ENCODE measurements around the gene PDIA6.

PDIA6 gene

DNA sequence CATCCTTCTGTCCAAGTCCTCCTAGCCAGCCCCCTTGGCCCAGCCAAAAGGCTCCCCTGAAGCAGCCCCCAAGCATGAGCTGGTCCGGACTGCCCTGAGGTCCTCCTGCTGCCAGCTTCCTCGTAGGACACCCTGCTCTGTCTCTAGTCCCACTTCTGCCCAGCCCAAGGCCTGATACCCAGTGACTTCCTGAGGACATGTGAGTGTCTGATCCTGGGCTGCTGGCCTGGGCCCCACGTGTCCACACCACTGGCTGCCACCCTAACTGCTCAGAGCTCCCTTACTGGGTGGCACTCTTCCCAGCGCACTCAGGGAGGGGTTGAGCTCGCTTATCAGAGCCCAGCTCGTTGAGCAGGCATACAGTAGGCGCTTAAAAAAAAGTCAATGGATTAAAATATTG is 34.4 kb upstream of the PDIA6 start:
- Histone ChIP-seq H2BK15ac (ENCODE audit: low read length) (no peak overlapping the region), H4K91ac (ENCODE audit: low read depth, low read length, poor library complexity) (no peak overlapping the region), H2BK12ac (ENCODE audit: low read length) (no peak overlapping the region), H3K4me2 (ENCODE audit: insufficient read depth, low read length, poor library complexity, severe bottlenecking) (no peak overlapping the region), H3K9ac (ENCODE audit: low read depth, low read length, poor library complexity) (peak overlapping the region; percentile 45), H3K4ac (ENCODE audit: low read length) (no peak overlapping the region), H3K18ac (ENCODE audit: low read length) (peak overlapping the region; percentile 77), H2BK120ac (ENCODE audit: low read depth, low read length) (peak overlapping the region; percentile 77), H4K8ac (ENCODE audit: low read depth, low read length) (no peak overlapping the region), H3K79me1 (ENCODE audit: low read depth, low read length) (no peaks in the 10 kb centered on the region), H3K23ac (ENCODE audit: low read depth, low read length, poor library complexity) (no peak overlapping the region), H2BK5ac (ENCODE audit: low read length) (no peak overlapping the region), H3K27me3 (ENCODE audit: control insufficient read depth in 3 of 3, insufficient read depth in 3 of 3, low read depth in 1 of 3, low read length in 3 of 3) (no peaks in the 10 kb centered on the region), H3K4me1 (ENCODE audit: control insufficient read depth in 2 of 2, insufficient read depth in 1 of 2, low read depth in 1 of 2, low read length in 2 of 2) (peaks cover 2 to 11% of the 10 kb centered on the region in 2 donors), H3K36me3 (replicated peaks in 1 of 2; ENCODE audit: control insufficient read depth in 2 of 2, insufficient read depth in 2 of 2, low read length in 2 of 2) (no peaks in the 10 kb centered on the region), H3K27ac (replicated peaks; ENCODE audit: low read length) (no peak overlapping the region), H3K9me3 (replicated peaks in 1 of 2; ENCODE audit: control insufficient read depth in 2 of 2, insufficient read depth in 1 of 2, low read depth in 1 of 2, low read length in 2 of 2) (peaks cover 2 to 7% of the 10 kb centered on the region in 2 donors), H2AK5ac (ENCODE audit: low read depth, low read length) (peak overlapping the region; percentile 79), H3K4me3 (ENCODE audit: low read length in 2 of 2) (no peak overlapping the region), H2AFZ (ENCODE audit: low read length) (no peak overlapping the region), H3K14ac (ENCODE audit: low read length) (peak overlapping the region; percentile 98)
- DNase-seq (ENCODE audit: low spot score), result no peak
- WGBS, 2 donors (ENCODE audit: extremely low coverage in 2 of 2, insufficient read length in 2 of 2, insufficient replicate concordance in 1 of 2), result no CpG with 5 or more reads among the region's 7 CpGs

DNA sequence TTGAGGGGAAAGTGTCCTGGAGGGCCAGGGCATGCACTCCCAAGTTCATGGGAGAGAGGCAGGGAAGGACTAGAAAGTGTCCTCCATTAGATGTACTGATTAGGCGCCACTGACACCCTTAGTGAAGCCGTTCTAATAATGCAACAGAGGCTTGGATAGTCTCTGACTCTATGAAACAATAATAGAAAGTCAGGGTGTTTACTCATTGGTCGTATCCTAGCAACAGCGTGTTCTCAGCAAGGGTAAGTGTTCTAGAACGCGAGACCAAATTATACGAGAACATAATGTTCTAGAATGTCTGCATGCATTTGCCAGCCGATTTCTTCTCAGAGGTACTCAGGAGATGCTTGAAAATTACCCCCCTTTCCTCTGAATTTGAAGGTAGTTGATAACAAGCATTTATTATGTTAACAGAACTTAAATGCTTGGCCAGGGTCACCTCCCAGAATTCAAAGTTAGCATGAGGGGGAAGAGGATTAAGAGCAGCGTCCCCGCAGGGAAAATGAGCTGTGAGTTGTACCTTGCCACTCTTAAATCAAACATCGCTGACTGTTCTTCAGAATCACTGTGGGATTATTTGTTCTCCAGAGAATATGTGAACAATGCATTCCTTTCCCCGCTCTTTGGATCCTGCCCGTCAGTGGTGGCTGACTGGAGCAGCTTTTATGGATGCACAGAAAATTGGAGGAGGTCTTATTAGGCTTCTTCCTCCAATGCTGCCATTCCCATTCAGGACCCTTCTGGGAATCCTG is 33.7 kb upstream of the PDIA6 start:
- Histone ChIP-seq H3K4me2 (ENCODE audit: insufficient read depth, low read length, poor library complexity, severe bottlenecking) (no peak overlapping the region), H3K79me1 (ENCODE audit: low read depth, low read length) (no peaks in the 10 kb centered on the region), H3K27me3 (ENCODE audit: control insufficient read depth in 3 of 3, insufficient read depth in 3 of 3, low read depth in 1 of 3, low read length in 3 of 3) (no peaks in the 10 kb centered on the region), H4K91ac (ENCODE audit: low read depth, low read length, poor library complexity) (no peak overlapping the region), H2BK15ac (ENCODE audit: low read length) (no peak overlapping the region), H2BK12ac (ENCODE audit: low read length) (no peak overlapping the region), H4K8ac (ENCODE audit: low read depth, low read length) (no peak overlapping the region), H3K14ac (ENCODE audit: low read length) (no peak overlapping the region), H2BK120ac (ENCODE audit: low read depth, low read length) (no peak overlapping the region), H3K23ac (ENCODE audit: low read depth, low read length, poor library complexity) (no peak overlapping the region), H3K9ac (ENCODE audit: low read depth, low read length, poor library complexity) (no peak overlapping the region), H3K4ac (ENCODE audit: low read length) (no peak overlapping the region), H3K18ac (ENCODE audit: low read length) (no peak overlapping the region), H3K9me3 (replicated peaks in 1 of 2; ENCODE audit: control insufficient read depth in 2 of 2, insufficient read depth in 1 of 2, low read depth in 1 of 2, low read length in 2 of 2) (peaks cover 7% of the 10 kb centered on the region in 2 donors), H3K4me1 (ENCODE audit: control insufficient read depth in 2 of 2, insufficient read depth in 1 of 2, low read depth in 1 of 2, low read length in 2 of 2) (peaks cover 2 to 11% of the 10 kb centered on the region in 2 donors), H2AK5ac (ENCODE audit: low read depth, low read length) (no peak overlapping the region), H3K4me3 (ENCODE audit: low read length in 2 of 2) (no peak overlapping the region), H3K27ac (replicated peaks; ENCODE audit: low read length) (no peak overlapping the region), H2AFZ (ENCODE audit: low read length) (no peak overlapping the region), H2BK5ac (ENCODE audit: low read length) (no peak overlapping the region), H3K36me3 (replicated peaks in 1 of 2; ENCODE audit: control insufficient read depth in 2 of 2, insufficient read depth in 2 of 2, low read length in 2 of 2) (no peaks in the 10 kb centered on the region)
- DNase-seq (ENCODE audit: low spot score), result no peak
- no CpG with 5 or more reads among the region's 13 CpGs for WGBS, 2 donors (ENCODE audit: extremely low coverage in 2 of 2, insufficient read length in 2 of 2, insufficient replicate concordance in 1 of 2)

DNA sequence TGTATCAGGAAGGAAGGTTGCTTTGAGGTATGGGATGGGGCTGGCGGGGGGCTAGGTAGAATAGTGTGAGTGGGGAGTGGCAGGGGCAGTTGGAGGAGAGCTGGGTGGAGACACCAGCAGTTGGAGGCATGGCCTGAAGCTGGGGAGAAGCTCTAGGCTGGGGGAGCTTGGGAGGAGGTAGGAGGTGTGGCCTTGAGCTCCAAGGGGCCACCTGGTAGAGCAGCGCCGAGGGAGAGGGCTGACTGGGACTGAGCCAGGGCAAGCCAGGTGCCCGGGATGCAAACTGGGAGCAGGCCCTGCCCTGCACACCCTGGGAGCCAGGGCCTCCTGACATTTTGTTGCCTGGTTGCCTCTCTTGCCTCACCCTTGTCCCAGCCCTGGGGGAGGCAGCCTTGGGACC is 33.1 kb upstream of the PDIA6 start:
- no peak overlapping the region for H2AFZ ChIP-seq (ENCODE audit: low read length)
- H3K36me3 ChIP-seq (replicated peaks in 1 of 2; ENCODE audit: control insufficient read depth in 2 of 2, insufficient read depth in 2 of 2, low read length in 2 of 2), result no peaks in the 10 kb centered on the region
- no peak overlapping the region for H2BK5ac ChIP-seq (ENCODE audit: low read length)
- H3K23ac ChIP-seq (ENCODE audit: low read depth, low read length, poor library complexity), result peak overlapping the region; percentile 2
- H3K4me2 ChIP-seq (ENCODE audit: insufficient read depth, low read length, poor library complexity, severe bottlenecking), result no peak overlapping the region
- no peak overlapping the region for H4K91ac ChIP-seq (ENCODE audit: low read depth, low read length, poor library complexity)
- H3K79me1 ChIP-seq (ENCODE audit: low read depth, low read length), result no peaks in the 10 kb centered on the region
- H3K18ac ChIP-seq (ENCODE audit: low read length), result peak overlapping the region; percentile 79
- no peak overlapping the region for H4K8ac ChIP-seq (ENCODE audit: low read depth, low read length)
- H3K9ac ChIP-seq (ENCODE audit: low read depth, low read length, poor library complexity), result no peak overlapping the region
- peaks cover 2 to 11% of the 10 kb centered on the region in 2 donors for H3K4me1 ChIP-seq (ENCODE audit: control insufficient read depth in 2 of 2, insufficient read depth in 1 of 2, low read depth in 1 of 2, low read length in 2 of 2)
- peaks cover 0 to 2% (median 0%) of the 10 kb centered on the region in 3 experiments for H3K27me3 ChIP-seq (ENCODE audit: control insufficient read depth in 3 of 3, insufficient read depth in 3 of 3, low read depth in 1 of 3, low read length in 3 of 3)
- H3K14ac ChIP-seq (ENCODE audit: low read length), result no peak overlapping the region
- no peak overlapping the region for H2BK12ac ChIP-seq (ENCODE audit: low read length)
- H3K27ac ChIP-seq (replicated peaks; ENCODE audit: low read length), result no peak overlapping the region
- H2BK120ac ChIP-seq (ENCODE audit: low read depth, low read length), result no peak overlapping the region
- no peak overlapping the region for H2BK15ac ChIP-seq (ENCODE audit: low read length)
- DNase-seq (ENCODE audit: low spot score), result no peak
- no peak overlapping the region for H3K4ac ChIP-seq (ENCODE audit: low read length)
- H2AK5ac ChIP-seq (ENCODE audit: low read depth, low read length), result no peak overlapping the region
- WGBS, 2 donors (ENCODE audit: extremely low coverage in 2 of 2, insufficient read length in 2 of 2, insufficient replicate concordance in 1 of 2), result no CpG with 5 or more reads among the region's 4 CpGs
- peaks cover 11% of the 10 kb centered on the region in 2 donors for H3K9me3 ChIP-seq (replicated peaks in 1 of 2; ENCODE audit: control insufficient read depth in 2 of 2, insufficient read depth in 1 of 2, low read depth in 1 of 2, low read length in 2 of 2)
- no peak overlapping the region for H3K4me3 ChIP-seq (ENCODE audit: low read length in 2 of 2)

DNA sequence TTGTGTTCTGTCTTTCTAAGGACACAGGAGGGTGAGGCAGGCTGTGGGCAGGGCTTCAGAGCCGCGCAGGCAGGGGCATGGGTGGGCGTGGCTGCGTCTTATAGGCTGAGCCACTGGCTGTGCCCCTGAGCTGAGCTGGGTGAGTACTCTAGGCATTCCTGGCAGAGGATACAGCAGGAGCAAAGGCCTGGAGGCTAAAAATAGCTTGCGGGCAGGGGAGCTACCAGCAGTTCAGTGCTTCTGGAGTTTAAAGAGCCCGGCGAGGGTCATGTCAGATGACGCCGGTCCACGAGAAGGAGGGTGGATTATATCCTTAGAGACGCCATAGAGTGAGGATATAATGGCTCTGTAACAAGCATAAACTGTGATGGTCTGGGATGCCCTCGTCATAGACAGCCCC is 31.5 kb upstream of the PDIA6 start:
- no peak overlapping the region for H2BK120ac ChIP-seq (ENCODE audit: low read depth, low read length)
- H4K91ac ChIP-seq (ENCODE audit: low read depth, low read length, poor library complexity), result no peak overlapping the region
- no peak overlapping the region for H3K23ac ChIP-seq (ENCODE audit: low read depth, low read length, poor library complexity)
- H3K4me2 ChIP-seq (ENCODE audit: insufficient read depth, low read length, poor library complexity, severe bottlenecking), result no peak overlapping the region
- H3K9me3 ChIP-seq (replicated peaks in 1 of 2; ENCODE audit: control insufficient read depth in 2 of 2, insufficient read depth in 1 of 2, low read depth in 1 of 2, low read length in 2 of 2), result peaks cover 11% of the 10 kb centered on the region in 2 donors
- H3K4ac ChIP-seq (ENCODE audit: low read length), result no peak overlapping the region
- H2BK5ac ChIP-seq (ENCODE audit: low read length), result no peak overlapping the region
- no peak overlapping the region for H2BK15ac ChIP-seq (ENCODE audit: low read length)
- H3K27ac ChIP-seq (replicated peaks; ENCODE audit: low read length), result no peak overlapping the region
- H3K36me3 ChIP-seq (replicated peaks in 1 of 2; ENCODE audit: control insufficient read depth in 2 of 2, insufficient read depth in 2 of 2, low read length in 2 of 2), result no peaks in the 10 kb centered on the region
- peaks cover 0 to 2% (median 0%) of the 10 kb centered on the region in 3 experiments for H3K27me3 ChIP-seq (ENCODE audit: control insufficient read depth in 3 of 3, insufficient read depth in 3 of 3, low read depth in 1 of 3, low read length in 3 of 3)
- no CpG with 5 or more reads among the region's 12 CpGs for WGBS, 2 donors (ENCODE audit: extremely low coverage in 2 of 2, insufficient read length in 2 of 2, insufficient replicate concordance in 1 of 2)
- no peaks in the 10 kb centered on the region for H3K79me1 ChIP-seq (ENCODE audit: low read depth, low read length)
- H3K18ac ChIP-seq (ENCODE audit: low read length), result no peak overlapping the region
- H3K4me1 ChIP-seq (ENCODE audit: control insufficient read depth in 2 of 2, insufficient read depth in 1 of 2, low read depth in 1 of 2, low read length in 2 of 2), result peaks cover 2 to 11% of the 10 kb centered on the region in 2 donors
- peak overlapping the region; percentile 72 for H2AFZ ChIP-seq (ENCODE audit: low read length)
- no peak overlapping the region for H3K4me3 ChIP-seq (ENCODE audit: low read length in 2 of 2)
- no peak overlapping the region for H4K8ac ChIP-seq (ENCODE audit: low read depth, low read length)
- no peak for DNase-seq (ENCODE audit: low spot score)
- H3K14ac ChIP-seq (ENCODE audit: low read length), result no peak overlapping the region
- no peak overlapping the region for H2AK5ac ChIP-seq (ENCODE audit: low read depth, low read length)
- H3K9ac ChIP-seq (ENCODE audit: low read depth, low read length, poor library complexity), result no peak overlapping the region
- no peak overlapping the region for H2BK12ac ChIP-seq (ENCODE audit: low read length)
